CD4-positive, alpha-beta T cell treated with Interleukin-12 subunit alpha and Interleukin-12 subunit beta, for 1 hour (primary cell): ENCODE data around the gene ELOVL6.
A peak's percentile ranks its signal among the peaks of the same experiment; 100 is the strongest.
"Not testable (repeated sequence)": the region's sequence is repeated elsewhere in the genome, so short reads cannot be mapped to it uniquely, and the experiment has no call there.

ENCODE experiments used
- DNase-seq: peaks from one replicate; pipeline ENCODE4 v3.0.0-alpha.2; 2020

The ELOVL6 gene

DNA sequence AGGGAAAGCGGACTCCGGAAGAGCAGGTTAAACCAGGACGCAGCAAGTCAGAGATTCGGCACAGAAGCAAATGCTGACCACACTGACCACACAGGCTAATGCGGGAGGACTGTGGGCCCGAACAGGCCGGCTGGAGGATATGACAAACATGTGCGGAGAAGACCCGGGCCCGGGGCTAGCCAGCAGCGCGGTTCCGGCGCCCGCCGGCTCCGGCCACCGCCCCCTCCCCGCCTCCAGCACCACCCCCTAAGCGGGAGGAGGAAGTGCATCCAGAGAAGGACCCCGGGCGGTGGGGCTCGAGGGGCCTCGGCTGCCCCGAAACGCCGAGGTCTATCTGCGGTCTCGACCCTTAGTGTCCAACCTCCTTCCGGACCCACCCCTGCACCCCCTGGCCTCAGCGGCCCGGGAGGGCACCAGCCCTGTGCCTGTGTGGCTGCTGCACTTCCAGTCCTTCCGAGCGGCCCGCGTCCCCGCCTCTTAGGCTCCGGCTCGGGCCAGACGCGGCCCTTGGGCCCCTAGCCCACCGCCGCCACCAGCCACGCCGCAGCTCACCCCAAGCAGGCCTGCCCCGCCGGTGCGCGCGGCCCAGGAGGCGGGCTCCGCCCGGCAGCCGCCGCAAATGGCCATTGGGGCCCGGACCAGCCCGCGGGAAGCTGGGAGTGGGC is 2.1 kb downstream of the ELOVL6 start:
- peak; percentile 35 for DNase-seq

DNA sequence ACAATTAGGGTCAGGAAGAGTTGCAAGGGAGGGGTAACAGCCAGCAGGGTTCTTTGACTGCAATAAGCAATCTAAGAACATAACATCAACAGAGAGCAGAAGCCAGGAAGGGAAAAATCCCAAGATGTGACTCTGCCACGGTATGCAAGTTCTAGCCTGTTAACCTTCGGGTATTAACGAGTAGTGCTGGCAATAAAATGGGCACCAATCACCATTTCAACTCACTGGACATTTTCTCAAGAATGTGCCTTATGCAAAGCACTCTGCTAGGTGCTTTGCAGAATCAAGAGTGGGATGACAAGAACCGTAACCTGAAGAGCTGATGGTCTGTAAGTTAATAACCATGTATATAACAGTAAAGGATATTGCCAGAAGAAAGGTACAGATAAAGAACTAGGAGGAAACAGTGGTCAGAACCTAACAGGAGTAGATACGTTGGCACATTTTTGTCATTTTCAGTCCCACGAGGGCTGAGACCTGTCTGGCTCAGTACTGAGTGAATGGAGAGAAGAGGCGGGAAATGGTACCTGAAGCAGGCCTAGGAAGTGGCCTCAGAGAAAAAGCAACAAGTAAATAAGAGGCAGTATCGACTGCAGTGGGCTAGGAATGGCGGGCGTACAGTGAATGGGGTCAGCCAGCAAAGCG is 2.7 kb downstream of the ELOVL6 start:
- no peak for DNase-seq

DNA sequence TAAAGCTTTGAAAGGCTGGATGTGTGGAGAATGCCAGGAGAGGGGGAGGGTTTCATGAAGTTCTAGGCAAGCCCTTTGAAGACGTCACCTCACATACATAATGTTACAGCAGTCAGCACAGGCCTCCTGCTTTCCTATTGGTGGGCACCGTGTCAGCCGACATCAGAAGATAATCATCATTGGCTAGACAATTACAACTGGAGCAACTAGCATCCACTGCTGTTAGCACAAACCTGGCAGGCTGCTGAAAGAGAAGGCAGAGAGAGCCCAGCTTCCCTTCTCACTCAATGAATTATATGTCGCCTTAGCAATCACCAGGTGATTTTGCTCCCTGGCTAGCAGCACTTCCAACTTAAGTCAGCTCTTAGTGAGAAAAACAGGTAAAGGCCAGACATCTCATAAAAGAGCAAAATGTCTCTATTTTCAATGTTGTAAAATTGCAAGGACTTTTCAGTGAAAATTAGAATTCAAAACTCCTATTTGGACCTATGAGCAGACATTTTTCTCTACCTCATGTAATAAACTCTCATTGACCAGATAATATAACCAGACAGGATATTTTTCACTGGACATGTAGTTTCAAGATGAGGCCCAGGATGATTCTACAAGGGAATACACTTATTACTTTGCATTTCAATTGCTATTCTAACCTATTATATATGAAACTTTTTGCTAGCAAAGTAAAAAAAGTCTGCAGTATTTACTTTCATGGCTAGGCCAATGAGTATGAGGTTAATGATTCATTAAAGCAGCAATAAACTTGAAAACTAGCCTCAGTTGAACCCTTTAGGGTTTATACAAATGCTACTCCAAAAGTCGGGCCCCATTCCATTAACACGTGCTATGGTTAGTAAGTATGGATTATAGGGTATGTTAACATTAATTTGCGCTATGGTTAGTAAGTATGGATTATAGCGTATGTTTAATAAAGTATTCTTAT is 4.3 kb downstream of the ELOVL6 start:
- peak; percentile 86 for DNase-seq

DNA sequence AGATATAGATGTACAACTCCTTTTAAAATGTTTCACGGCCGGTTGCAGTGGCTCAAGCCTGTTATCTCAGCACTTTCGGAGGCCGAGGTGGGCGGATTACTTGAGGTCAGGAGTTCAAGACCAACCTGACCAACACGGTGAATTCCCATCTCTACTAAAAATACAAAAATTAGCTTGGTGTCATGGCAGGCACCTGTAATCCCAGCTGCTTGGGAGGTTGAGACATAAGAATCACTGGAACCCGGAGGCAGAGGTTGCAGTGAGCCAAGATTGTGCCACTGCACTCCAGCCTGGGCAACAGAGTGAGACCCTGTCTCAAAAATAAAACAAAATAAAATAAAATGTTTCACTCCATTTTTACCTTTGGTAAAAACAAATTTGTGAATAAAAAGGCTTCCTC is 5.1 kb downstream of the ELOVL6 start:
- not testable (repeated sequence) for DNase-seq

DNA sequence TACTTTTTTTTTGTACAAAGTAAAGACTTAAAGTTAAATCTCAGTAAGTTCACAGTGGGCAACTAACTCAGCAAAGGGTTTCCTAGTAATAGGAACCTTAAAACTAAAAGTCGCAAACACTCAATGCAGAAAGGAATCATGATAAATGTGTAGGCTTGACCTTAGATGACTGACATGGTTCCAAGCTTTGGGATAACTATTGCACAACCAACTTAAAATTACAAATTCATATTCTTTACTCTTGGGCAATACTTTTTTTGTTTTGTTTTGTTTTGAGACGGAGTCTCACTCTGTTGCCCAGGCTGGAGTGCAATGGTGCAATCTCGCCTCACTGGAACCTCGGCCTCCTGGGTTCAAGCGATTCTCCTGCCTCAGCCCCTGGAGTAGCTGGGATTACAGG is 8.2 kb downstream of the ELOVL6 start:
- DNase-seq, result no peak

DNA sequence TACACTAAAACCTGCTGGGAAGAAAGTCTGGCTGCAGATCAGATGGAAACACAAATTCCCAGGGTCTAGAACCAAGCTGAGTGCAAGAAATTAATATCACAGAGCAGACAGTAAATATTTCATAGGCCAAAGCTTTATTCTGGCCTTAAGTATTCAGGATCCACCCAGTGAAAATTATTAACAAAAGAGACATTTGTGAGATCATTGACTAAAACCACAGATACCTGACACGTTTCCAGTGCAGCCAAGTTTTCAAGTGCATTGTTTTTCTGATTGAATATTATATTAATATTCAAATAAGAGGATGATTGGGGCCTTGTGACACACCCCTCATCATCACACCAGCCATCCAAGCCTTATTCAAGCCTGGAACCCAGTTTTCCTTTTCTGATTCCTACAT is 10.3 kb downstream of the ELOVL6 start:
- no peak for DNase-seq

DNA sequence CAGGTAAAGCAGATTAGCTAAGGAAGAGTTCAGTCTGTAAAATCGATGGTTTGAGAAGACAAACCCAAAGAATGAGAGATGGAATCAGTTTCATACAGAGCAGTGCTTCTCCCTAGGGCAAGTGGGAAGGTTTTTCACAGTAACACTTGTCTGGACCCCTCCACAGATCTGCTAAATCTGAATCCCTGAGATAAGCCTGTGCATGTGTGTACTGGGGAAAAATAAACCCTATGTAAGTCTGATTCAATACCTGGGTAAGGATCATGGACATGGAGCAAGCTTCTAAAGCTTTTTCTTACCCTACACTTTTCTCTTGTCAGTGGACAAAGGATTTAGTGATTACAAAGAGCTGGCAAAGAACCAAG is 13.6 kb downstream of the ELOVL6 start:
- no peak for DNase-seq

DNA sequence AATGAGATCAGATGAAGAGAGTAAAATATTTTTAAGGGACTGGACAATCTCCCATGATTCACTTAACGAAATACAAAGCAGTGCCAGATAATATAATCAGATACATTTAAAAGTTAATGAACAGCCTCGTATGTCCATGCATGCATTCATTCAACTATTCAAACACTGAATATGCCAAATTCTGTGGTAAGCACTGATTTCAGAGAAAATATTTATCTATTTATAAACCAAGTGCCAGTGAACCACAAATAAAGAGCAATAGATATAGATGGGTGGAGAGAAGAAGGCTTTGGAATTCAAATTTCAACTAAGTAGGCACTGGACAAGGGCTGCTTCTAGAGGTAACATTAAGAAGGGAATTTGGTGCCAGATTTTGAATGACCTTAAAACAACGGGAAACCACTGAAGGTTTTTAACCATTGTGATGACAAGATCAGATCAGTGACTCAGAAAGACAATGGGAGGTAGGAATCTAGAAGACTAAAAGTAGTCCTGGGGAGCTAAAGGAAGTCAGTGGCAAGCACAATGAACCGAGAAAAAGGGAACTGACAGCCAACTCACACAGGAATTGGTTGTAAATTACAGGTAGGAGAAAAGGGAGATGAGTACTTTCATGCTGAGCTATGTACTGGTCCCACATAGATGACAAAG is 14.2 kb downstream of the ELOVL6 start:
- no peak for DNase-seq

DNA sequence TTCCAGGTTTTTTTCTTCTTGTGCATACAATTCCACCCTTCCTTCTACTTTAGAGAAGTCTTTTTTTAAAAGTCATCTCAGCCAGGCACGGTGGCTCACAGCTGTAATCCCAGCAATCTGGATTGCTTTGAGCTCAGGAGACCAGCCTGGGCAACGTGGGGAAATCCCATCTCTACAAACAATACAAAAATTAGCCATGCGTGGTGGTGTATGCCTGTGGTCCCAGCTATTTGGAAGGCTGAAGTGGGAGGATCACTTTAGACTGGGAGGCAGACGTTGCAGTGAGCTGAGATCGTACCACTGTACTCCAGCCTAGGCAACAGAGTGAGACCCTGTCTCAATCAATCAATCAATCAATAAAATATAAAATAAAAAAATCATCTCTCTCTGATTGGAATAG is 14.8 kb downstream of the ELOVL6 start:
- no peak for DNase-seq

DNA sequence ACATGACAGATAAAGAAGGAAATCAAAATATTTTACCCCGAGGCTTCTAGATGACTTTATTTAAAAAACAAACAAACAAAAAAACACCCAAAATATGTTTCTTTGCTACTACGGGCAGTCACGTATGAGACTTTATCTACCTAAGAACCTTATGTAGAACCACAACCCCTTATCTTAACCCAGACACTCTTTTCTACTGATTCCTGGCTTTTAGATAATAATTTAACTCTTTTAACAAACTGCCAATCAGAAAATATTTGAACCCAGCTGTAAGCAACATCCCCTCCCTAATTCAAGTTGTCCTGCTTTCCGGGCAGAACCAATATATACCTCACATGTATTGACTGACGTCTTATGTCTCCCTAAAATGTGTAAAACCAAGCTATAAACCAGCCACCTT is 15.4 kb downstream of the ELOVL6 start:
- DNase-seq, result no peak

DNA sequence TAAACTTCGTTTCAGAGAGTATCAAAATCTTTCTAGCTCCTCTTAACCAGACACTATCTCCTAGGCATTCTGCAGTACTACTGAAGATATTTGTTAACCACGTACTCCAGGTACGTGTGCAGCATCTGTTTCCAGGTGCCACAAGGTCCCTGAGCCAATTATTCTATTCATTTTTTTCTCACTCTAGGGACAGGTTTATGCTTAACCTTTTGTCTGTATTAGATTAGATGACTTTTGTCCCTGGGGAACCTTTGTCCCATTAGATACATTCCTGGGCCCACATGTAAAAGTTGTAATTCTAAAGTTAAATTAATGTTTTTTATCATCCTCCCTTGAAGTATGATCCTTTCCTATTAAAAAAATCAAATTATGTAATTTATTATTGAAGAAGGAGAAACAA is 16.5 kb downstream of the ELOVL6 start:
- DNase-seq, result no peak

DNA sequence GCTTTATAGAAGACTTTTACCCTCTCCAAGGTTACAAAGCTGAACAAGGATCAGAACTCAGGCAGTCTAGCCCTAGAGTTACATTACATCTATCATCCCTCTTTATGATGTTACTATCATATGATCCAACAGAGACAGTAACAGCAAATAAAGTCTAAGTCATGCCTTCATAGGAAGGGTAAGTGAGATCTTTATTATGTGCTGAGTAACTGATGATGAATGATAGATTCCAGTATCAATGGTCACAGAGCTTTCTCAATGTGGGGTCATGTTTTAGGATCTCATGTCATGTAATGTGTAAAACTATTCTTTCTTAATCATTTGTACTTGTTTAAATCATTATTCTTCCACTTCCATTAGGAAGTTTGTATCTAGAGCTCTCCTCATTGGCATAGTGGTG is 22.8 kb downstream of the ELOVL6 start:
- DNase-seq, result no peak

DNA sequence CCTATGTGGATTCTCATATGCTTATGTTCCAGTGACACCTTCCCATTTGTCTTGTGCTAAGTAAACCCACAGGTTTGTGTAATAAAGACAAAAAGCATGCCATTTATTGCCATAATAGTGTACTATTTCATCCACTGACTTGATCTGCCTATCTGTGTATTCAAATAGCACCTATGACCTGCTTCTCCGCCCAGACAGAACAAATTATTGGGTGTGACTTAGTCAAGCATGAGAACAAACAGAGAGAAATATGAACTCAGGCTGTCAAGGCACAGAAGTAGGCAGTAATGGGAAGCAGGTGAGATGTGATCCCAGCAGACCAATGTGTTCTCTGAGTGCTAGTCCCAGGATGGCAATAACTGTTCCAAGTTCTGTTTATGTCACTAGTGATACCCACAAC is 25.4 kb downstream of the ELOVL6 start:
- DNase-seq, result no peak

DNA sequence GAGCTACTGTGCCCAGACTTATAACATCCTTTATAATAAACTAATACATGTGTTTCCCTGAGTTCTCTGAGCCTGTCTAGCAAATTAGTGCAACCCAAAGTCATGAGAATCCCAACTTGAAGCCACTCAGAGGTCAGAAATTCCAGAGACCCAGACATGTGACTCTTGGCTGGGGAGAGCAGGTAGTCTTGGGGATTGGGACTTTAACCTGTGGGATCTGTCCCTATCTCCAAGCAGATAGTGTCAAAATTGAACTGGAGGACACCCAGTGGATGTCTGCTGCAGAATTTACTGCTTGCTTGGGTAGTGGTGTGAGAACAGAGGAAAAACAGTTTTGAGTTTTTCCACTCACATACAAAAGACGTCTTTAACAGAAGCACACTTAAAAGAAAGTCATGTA is 26.4 kb downstream of the ELOVL6 start:
- no peak for DNase-seq

DNA sequence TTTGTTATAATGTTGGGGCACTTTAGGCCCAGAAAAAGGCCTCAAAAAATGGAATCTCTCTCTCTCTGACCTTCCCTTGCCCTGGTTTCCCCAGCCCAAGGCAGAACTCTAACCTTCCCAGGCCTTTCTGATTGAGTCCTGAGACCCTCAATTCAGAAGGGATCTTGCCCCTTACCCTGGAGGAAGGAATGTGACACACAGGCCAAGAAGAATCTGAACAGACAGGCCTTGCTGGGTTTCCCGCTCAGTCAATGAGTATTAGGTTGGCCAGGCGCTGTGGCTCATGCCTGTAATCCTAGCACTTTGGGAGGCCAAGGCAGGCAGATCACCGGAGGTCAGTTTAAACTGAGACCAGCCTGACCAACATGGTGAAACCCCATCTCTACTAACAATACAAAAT is 27.6 kb downstream of the ELOVL6 start:
- no peak for DNase-seq

DNA sequence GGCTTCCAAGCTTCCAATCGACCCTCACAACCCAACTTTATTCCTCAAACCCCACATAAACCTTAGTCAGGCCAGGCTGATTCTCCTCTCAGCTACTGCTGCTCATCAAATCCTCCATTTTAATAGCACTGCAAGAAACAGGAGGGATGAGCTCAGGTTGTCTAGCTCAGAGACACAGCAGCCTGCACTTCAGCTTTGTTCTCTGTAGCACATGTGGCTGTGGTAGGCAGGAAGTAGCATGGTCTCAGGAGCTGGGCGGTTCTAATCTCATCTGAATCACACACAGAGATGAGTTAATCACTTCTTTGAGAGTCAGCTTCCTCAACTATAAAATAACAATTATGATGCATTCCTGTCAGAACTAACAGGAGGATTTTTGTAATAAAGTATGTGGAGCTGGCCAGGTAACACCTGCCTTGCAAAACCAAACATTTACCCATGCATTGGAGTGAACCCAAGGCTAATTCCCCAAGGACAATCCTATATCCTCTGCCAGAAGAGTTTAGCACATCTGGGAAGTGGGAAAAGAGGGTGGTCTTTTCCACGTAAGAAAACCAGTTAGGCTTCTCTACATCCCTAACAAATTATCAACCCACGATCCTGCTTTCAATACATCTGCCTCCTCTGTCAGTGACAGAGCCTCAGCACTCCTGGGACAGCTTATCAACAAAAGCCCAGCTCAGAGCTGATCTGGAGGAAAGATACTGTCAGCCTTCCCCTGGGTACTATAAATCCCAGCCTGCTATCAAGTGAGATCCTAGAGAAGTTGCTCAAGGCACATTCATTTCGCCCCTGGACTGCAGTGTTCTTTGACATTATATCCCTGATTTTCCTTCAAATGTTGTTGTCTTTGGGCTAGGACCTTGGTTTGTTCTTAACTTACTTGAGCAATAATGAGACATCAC is 32.8 kb downstream of the ELOVL6 start:
- DNase-seq, result peak; percentile 63

DNA sequence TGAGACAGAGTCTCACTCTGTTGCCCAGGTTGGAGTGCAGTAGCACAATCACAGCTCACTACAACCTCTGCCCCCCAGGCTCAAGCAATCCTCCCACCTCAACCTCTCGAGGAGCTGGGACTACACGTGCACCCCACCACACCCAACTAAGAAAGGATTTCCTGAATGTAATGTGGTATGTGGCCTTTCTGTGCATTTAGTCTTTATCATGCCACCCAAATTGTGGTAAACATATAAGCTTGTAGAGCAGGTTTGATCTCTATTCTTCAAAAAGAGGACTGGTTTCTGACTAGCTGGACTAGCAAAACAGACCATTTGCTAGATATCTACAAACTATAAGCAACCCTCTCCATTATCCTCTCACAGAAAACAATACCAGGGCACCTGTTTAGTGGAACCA is 33.6 kb downstream of the ELOVL6 start:
- peak; percentile 21 for DNase-seq

DNA sequence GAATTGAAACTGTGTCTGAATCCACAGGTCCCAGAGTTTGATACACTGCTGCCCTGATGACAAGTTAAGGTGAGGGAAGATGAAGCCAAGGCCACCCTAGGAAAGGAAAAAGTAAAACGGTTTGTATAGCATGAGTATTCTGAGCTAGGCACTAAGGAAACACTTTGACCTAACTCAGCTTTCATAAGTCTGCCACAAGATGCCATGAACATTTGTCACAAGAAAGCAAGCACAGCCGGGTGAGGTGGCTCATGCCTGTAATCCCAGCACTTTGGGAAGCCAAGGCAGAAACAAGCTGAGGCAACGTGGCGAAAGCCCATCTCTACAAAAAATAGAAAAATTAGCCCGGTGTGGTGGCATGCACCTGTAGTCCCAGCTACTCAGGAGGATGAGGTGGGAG is 34.2 kb downstream of the ELOVL6 start:
- no peak for DNase-seq

DNA sequence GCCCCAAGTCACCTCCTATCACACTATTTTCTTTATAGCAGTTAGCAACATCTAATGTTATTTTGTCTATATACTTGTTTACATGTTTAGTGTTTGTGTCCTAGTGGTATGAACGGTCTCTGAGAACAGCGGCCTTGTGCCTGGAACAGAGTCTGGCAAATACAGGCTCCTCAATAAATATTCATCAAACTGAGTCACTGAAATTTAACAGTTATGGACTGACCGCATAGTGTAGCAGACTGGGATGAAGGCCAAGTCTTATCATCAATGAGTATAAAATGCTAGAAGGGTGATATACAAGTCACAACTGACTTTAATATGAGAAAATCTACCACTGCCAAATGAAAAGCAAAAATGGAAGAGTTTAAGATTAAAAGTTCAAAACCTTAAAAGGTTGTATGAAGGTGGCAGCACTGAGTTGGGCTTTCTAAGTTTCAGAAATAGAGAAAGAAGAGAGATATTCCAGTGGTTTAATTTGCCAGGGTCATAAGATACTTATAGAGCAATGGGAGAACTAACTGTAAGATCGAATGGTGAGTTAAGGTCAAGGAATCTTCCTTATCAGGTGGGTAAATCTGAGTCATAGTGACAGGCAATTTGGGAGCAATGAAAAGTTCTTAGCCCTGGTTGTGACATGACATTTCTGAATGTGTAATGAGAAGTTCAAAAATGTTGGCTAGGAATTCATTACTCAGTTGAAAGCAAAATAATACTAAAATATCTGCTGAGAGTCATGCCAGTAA is 34.9 kb downstream of the ELOVL6 start:
- DNase-seq, result no peak

DNA sequence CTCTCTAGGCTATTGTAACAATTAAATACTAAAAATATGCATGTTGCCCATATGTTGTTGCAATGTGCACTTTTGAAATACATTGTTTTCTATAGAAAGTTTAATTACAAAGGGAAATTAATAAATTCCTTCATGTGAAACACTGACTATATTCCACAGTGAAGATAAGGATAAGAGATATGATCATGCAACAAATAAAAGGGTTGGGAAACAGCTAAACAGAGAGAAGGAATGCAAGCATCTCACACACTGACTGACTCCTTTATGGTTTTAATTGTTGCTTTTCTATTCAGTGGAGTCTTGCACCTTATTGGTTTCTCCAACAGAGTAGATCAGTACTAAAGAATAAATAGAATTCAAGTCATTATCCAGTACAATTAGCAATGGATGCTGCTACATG is 37.8 kb downstream of the ELOVL6 start:
- DNase-seq, result no peak

DNA sequence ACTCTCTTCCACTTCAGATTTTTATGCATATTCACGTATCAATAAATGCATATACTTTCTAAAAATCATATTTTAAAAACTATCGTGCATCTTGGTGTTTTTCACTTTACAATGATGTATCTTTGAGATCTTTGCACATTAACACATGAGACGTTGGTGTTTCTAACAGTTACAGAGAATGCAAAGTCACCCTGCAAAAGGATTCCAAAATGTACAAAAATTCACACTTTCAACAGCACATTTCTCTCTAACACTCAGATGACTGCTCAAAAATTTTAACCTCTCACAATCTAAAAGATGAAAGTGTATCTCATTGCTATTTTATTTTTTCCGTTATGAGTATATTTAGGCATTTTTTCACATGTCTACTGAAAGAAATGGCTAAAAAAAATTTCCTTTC is 38.9 kb downstream of the ELOVL6 start:
- no peak for DNase-seq

DNA sequence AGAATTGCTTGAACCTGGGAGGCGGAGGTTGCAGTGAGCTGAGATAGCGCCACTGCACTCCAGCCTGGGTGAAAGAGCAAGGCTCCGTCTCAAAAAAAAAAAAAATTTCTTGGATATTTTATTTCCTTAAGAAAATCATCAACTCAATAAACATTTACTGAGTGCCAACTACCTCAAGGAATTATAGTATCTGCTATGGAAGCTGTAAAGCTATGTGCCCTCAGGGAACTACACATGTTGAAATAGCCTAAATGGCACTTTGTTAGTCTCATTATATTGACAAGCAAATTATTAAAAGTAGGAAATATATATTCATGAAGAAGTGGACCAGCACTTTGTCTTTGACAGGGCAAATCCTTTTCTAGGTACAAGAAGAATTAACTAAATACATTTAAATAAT is 40.8 kb downstream of the ELOVL6 start:
- no peak for DNase-seq
